SU-DHL-6 (cell line): ENCODE measurements around the gene YAF2.

Experiments used
- H2AFZ ChIP-seq: fragments of 200-600 bp; sonication (generic); 2 replicates; pipeline ENCODE4 v1.6.1; 2014; ENCODE audit warnings: low read depth, mild to moderate bottlenecking, moderate library complexity, mixed read lengths, antibody characterized with exemption, low read length; ENCODE audit not compliant: severe bottlenecking
- H3F3A ChIP-seq: fragments of 200-600 bp; shearing (Covaris generic); 2 replicates; pipeline ENCODE4 v1.6.0; 2016; ENCODE audit warnings: antibody characterized with exemption, mild to moderate bottlenecking; ENCODE audit not compliant: insufficient read depth
- H3K27ac ChIP-seq: fragments of 200-600 bp; sonication (generic); 2 replicates; pipeline ENCODE4 v1.5.1; 2016; ENCODE audit warnings: low read depth, mild to moderate bottlenecking, low read length, moderate library complexity, mixed read lengths
- H3K27me3 ChIP-seq: fragments of 200-600 bp; sonication (generic), shearing (Covaris generic); 2 replicates; pipeline ENCODE4 v1.6.0; 2014; ENCODE audit warnings: mild to moderate bottlenecking, low read length
- H3K36me3 ChIP-seq: fragments of 200-600 bp; sonication (generic); 2 replicates; pipeline ENCODE4 v1.6.1; 2014; ENCODE audit warnings: mild to moderate bottlenecking, low read length, mixed read lengths
- H3K4me2 ChIP-seq: fragments of 300-600, 200-600 bp; shearing (Covaris generic), sonication (generic); 2 replicates; pipeline ENCODE4 v1.6.0; 2014; ENCODE audit warnings: low read length, low read depth, mild to moderate bottlenecking; ENCODE audit not compliant: poor library complexity, severe bottlenecking
- H3K4me3 ChIP-seq: fragments of 200-600 bp; sonication (generic); 2 replicates; pipeline ENCODE4 v1.5.1; 2014; ENCODE audit warnings: antibody characterized with exemption, low read length, mild to moderate bottlenecking, mixed read lengths; ENCODE audit not compliant: insufficient read depth, poor library complexity, severe bottlenecking
- H3K79me2 ChIP-seq: fragments of 200-600 bp; sonication (generic); 2 replicates; pipeline ENCODE4 v1.6.1; 2014; ENCODE audit warnings: mild to moderate bottlenecking, low read length, moderate library complexity; ENCODE audit not compliant: insufficient read depth
- H3K9ac ChIP-seq: fragments of 200-600 bp; sonication (generic); 2 replicates; pipeline ENCODE4 v1.7.0; 2014; ENCODE audit warnings: mild to moderate bottlenecking, low read length
- H3K9me2 ChIP-seq: fragments of 200-600 bp; sonication (generic); replicated peaks from 2 replicates; pipeline ENCODE4 v1.6.1; 2014; ENCODE audit warnings: low read length; ENCODE audit not compliant: insufficient read depth
- H3K9me3 ChIP-seq: fragments of 200-600 bp; sonication (generic); 2 replicates; pipeline ENCODE4 v1.6.1; 2014; ENCODE audit warnings: low read length, mixed read lengths; ENCODE audit not compliant: insufficient read depth
- H4K20me1 ChIP-seq: fragments of 200-600 bp; sonication (generic); 2 replicates; pipeline ENCODE4 v1.6.1; 2014; ENCODE audit warnings: low read depth, mild to moderate bottlenecking, antibody characterized with exemption, low read length, moderate library complexity, mixed read lengths
- CTCF ChIP-seq: fragments of 200-600 bp; sonication (generic); IDR thresholded peaks from one replicate; pipeline ENCODE4 v1.5.1; 2017; ENCODE audit warnings: antibody characterized with exemption, mild to moderate bottlenecking, low read length, moderate library complexity; ENCODE audit not compliant: insufficient read depth, poor library complexity, severe bottlenecking
- EZH2phosphoT487 ChIP-seq: fragments of 200-600 bp; sonication (generic), shearing (Covaris generic); conservative IDR thresholded peaks from 2 replicates; pipeline ENCODE4 v1.6.1; 2018; ENCODE audit warnings: mild to moderate bottlenecking, antibody characterized with exemption, low read length, moderate library complexity, mixed read lengths

Gene YAF2, protein sequence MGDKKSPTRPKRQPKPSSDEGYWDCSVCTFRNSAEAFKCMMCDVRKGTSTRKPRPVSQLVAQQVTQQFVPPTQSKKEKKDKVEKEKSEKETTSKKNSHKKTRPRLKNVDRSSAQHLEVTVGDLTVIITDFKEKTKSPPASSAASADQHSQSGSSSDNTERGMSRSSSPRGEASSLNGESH

GRCh38 chr12:42238240-42239140 is at the start of gene YAF2:
Gene YAF2 (minus strand): TSS chr12:42238248. CDS start chr12:42238180, 68 bp downstream.
- peak within 1 kb of the TSS; percentile 78 for H3K27ac ChIP-seq
- TF ChIP-seq CTCF: no peak
- TF ChIP-seq EZH2phosphoT487: no peak
- peaks cover 13% of the 10 kb centered on the region for H4K20me1 ChIP-seq
- peaks cover 37% of the 10 kb centered on the region for H3K79me2 ChIP-seq
- peak within 1 kb of the TSS; percentile 73 for H2AFZ ChIP-seq
- H3K27me3 ChIP-seq: no peaks in the 10 kb centered on the region
- peak within 1 kb of the TSS; percentile 90 for H3K4me3 ChIP-seq
- H3K9me3 ChIP-seq: no peaks in the 10 kb centered on the region
- H3F3A ChIP-seq: peaks cover 14% of the 10 kb centered on the region
- H3K9ac ChIP-seq: peak within 1 kb of the TSS; percentile 85
- H3K4me2 ChIP-seq: peak within 1 kb of the TSS; percentile 96
- no peaks in the 10 kb centered on the region for H3K9me2 ChIP-seq
- peaks cover 7% of the 10 kb centered on the region; the same call in 1 of the 2 replicates for H3K36me3 ChIP-seq

- TF ChIP-seq CTCF: no peak
- no peak for TF ChIP-seq EZH2phosphoT487
- no peak overlapping the region for H2AFZ ChIP-seq
- no peak overlapping the region for H3K4me2 ChIP-seq
- H3K36me3 ChIP-seq: no peaks in the 10 kb centered on the region
- no peaks in the 10 kb centered on the region for H3K79me2 ChIP-seq
- no peaks in the 10 kb centered on the region for H3F3A ChIP-seq
- H3K9ac ChIP-seq: no peak overlapping the region
- no peak overlapping the region for H3K4me3 ChIP-seq
- no peaks in the 10 kb centered on the region for H4K20me1 ChIP-seq
- no peaks in the 10 kb centered on the region for H3K27me3 ChIP-seq
- no peaks in the 10 kb centered on the region for H3K9me3 ChIP-seq
- H3K9me2 ChIP-seq: no peaks in the 10 kb centered on the region
- no peak overlapping the region for H3K27ac ChIP-seq
These were observed 48.7 kb upstream of the YAF2 start for GRCh38 chr12:42286741-42287140.

DNA sequence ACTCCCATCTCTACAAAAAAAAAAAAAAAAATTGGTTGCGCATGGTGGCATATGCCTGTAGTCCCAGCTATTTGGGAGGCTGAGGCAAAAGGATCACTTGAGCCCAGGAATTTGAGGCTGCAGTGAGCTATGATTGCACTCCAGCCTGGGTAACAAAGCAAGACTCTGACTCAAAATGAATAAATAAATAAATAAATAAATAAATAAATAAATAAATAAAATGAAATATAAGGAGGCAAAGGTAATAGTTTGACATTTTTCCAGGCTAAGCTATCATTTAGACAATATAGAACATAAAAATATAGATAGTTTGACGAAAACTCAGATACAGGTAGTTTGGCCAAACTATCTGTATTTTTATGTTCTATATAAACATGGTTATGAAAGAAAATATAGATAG is 47.4 kb upstream of the YAF2 start:
- H3K36me3 ChIP-seq: no peaks in the 10 kb centered on the region
- H3K9ac ChIP-seq: no peak overlapping the region
- H3K9me2 ChIP-seq: no peaks in the 10 kb centered on the region
- no peaks in the 10 kb centered on the region for H3K27me3 ChIP-seq
- H3K4me2 ChIP-seq: no peak overlapping the region
- TF ChIP-seq CTCF: no peak
- no peak for TF ChIP-seq EZH2phosphoT487
- no peaks in the 10 kb centered on the region for H4K20me1 ChIP-seq
- no peaks in the 10 kb centered on the region for H3K9me3 ChIP-seq
- H3K27ac ChIP-seq: no peak overlapping the region
- no peaks in the 10 kb centered on the region for H3K79me2 ChIP-seq
- H2AFZ ChIP-seq: no peak overlapping the region
- no peak overlapping the region for H3K4me3 ChIP-seq
- no peaks in the 10 kb centered on the region for H3F3A ChIP-seq
